ENCODE measurements around the gene PUSL1.

PUSL1 gene

GRCh38 chr1:1283821-1284220, 24.6 kb upstream of the PUSL1 start:
- no peak for DNase-seq (ENCODE audit: low read depth)
- no peak overlapping the region for H3K4me3 ChIP-seq (replicated peaks; ENCODE audit: low read depth, low read length)
- TF ChIP-seq CTCF (IDR thresholded peaks at IDR 0.05; ENCODE audit: low read length, missing control alignments): no peak

- TF ChIP-seq CTCF (IDR thresholded peaks at IDR 0.05; ENCODE audit: low read length, missing control alignments): no peak
Measured at GRCh38 chr1:1284221-1285101, 23.9 kb upstream of the PUSL1 start.

GRCh38 chr1:1285102-1285571, 23.3 kb upstream of the PUSL1 start:
- TF ChIP-seq CTCF (IDR thresholded peaks at IDR 0.05; ENCODE audit: low read length, missing control alignments): no peak
- H3K4me3 ChIP-seq (replicated peaks; ENCODE audit: low read depth, low read length): no peak overlapping the region
- no peak for DNase-seq (ENCODE audit: low read depth)

More at GRCh38 chr1:1284221-1285101, 23.9 kb upstream of the PUSL1 start:
- no peak for DNase-seq (ENCODE audit: low read depth)
- no peak overlapping the region for H3K4me3 ChIP-seq (replicated peaks; ENCODE audit: low read depth, low read length)

GRCh38 chr1:1285611-1286311, 22.6 kb upstream of the PUSL1 start:
- no peak overlapping the region for H3K4me3 ChIP-seq (replicated peaks; ENCODE audit: low read depth, low read length)

GRCh38 chr1:1286313-1287261, 21.8 kb upstream of the PUSL1 start:
- no peak for DNase-seq (ENCODE audit: low read depth)
- H3K4me3 ChIP-seq (replicated peaks; ENCODE audit: low read depth, low read length): no peak overlapping the region
- TF ChIP-seq CTCF (IDR thresholded peaks at IDR 0.05; ENCODE audit: low read length, missing control alignments): no peak

More at GRCh38 chr1:1285611-1286311, 22.6 kb upstream of the PUSL1 start:
- DNase-seq (ENCODE audit: low read depth): no peak
- no peak for TF ChIP-seq CTCF (IDR thresholded peaks at IDR 0.05; ENCODE audit: low read length, missing control alignments)
